HL-60 (cell line): Measurements from ENCODE around the gene ALMS1.
A peak's percentile ranks its signal among the peaks of the same experiment; 100 is the strongest.

Experiments used
- SPI1 ChIP-seq: IDR thresholded peaks from 2 replicates; pipeline ENCODE4 v1.6.1; 2012; ENCODE audit warnings: low read depth, mild to moderate bottlenecking, borderline replicate concordance
- TF ChIP-seq, protein P1 (sequence below): IDR thresholded peaks from one replicate; pipeline ENCODE4 v1.5.1; 2011; ENCODE audit warnings: low read length, control low read depth, inconsistent platforms; ENCODE audit not compliant: insufficient read depth

- TF ChIP-seq, protein P1, sequence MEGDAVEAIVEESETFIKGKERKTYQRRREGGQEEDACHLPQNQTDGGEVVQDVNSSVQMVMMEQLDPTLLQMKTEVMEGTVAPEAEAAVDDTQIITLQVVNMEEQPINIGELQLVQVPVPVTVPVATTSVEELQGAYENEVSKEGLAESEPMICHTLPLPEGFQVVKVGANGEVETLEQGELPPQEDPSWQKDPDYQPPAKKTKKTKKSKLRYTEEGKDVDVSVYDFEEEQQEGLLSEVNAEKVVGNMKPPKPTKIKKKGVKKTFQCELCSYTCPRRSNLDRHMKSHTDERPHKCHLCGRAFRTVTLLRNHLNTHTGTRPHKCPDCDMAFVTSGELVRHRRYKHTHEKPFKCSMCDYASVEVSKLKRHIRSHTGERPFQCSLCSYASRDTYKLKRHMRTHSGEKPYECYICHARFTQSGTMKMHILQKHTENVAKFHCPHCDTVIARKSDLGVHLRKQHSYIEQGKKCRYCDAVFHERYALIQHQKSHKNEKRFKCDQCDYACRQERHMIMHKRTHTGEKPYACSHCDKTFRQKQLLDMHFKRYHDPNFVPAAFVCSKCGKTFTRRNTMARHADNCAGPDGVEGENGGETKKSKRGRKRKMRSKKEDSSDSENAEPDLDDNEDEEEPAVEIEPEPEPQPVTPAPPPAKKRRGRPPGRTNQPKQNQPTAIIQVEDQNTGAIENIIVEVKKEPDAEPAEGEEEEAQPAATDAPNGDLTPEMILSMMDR, result no peak
- TF ChIP-seq SPI1, result peak; percentile 59; the same call in 1 of the 2 replicates
These were observed 41.6 kb upstream of the ALMS1 start for GRCh38 chr2:73343992-73344391.
